Measurements from ENCODE around the gene CYP4F22.

GRCh38 chr19:15502264-15502663 is 6.1 kb upstream of the CYP4F22 start:
- TF ChIP-seq, protein P1, sequence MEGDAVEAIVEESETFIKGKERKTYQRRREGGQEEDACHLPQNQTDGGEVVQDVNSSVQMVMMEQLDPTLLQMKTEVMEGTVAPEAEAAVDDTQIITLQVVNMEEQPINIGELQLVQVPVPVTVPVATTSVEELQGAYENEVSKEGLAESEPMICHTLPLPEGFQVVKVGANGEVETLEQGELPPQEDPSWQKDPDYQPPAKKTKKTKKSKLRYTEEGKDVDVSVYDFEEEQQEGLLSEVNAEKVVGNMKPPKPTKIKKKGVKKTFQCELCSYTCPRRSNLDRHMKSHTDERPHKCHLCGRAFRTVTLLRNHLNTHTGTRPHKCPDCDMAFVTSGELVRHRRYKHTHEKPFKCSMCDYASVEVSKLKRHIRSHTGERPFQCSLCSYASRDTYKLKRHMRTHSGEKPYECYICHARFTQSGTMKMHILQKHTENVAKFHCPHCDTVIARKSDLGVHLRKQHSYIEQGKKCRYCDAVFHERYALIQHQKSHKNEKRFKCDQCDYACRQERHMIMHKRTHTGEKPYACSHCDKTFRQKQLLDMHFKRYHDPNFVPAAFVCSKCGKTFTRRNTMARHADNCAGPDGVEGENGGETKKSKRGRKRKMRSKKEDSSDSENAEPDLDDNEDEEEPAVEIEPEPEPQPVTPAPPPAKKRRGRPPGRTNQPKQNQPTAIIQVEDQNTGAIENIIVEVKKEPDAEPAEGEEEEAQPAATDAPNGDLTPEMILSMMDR (IDR thresholded peaks at IDR 0.05; ENCODE audit: low read depth, low read length), result no peak
- TF ChIP-seq EZH2phosphoT487 (IDR thresholded peaks at IDR 0.05; ENCODE audit: low read depth), result no peak

Data from OCI-LY3 (cell line).